ACHN (cell line): ENCODE data around the gene VPS35L.

ENCODE experiments used
- DNase-seq: peaks from one replicate; pipeline ENCODE4 v3.0.0-alpha.2; 2015
- in situ Hi-C: cut with HindIII; loops from 2 replicates; pipeline ENCODE4 v1.10.0; 2017; ENCODE audit warnings: low sequenced_read_pairs, low pct_ligation_motif_present, low pct_unique_long_range_greater_than_20kb

Gene VPS35L

DNA sequence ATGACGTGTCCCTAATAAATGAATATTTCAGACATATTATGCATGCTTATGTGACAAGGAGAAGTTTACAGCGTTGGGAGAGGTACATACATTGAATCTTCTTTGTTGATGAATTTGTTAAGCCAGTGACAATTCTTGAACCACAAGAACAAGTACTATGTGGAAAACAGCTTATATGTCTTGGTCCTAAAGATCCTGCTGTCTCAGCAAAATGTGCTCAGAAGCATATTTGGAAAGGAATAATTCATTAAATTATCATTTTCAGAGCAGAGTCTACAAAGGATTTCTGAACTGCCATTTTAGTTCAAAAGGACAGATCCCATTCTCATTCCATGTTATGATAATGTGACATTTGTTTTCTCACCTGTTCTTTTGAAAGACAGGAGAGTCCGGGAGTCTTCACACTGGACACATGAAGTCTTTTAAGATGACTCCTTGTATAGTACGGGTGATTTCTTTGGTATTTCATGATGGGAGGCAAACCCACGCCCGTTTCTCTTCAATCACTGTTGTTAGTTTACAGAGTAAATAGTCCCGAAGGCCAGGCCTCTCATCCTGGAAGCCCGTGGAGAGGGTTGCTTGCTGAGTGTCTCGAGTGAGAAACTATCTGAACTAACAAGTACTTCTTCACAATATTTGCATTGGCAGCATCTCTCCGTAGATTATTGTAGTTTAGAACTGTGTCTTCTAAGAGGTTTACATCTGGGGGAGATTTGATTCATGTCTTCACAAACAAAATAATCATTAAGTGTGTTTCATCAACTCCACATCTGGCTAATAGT, 26.7 kb downstream of the VPS35L start:
- in situ Hi-C loops = no loop called here
- DNase-seq = no peak

DNA sequence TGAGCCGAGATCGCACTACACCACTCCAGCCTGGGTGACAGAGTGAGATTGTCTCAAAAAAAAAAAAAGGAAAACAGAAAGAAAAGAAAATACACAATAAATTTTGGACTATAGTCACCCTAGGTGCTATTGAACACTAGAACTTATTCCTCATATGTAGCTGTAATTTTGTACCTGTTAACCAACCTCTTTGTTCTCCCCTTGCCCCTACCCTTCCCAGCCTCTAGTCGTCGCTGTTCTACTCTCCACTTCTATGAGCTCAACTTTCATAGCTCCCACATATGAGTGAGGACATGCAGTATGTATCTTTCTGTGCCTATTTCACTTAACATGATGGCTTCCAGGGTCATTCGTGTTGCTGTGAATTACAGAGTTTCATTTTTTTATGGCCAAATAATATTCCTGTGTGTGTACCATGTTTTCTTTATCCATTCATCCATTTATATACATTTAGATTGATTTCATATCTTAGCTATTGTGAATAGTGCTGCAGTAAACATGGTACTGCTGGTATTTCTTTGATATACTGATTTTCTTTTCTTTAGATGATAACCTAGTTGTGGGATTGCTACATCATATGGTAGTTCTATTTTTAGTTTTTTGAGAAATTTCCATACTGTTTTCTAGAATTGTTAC, 28.3 kb downstream of the VPS35L start:
- DNase-seq = peak; percentile 66
- in situ Hi-C loops = no loop called here

DNA sequence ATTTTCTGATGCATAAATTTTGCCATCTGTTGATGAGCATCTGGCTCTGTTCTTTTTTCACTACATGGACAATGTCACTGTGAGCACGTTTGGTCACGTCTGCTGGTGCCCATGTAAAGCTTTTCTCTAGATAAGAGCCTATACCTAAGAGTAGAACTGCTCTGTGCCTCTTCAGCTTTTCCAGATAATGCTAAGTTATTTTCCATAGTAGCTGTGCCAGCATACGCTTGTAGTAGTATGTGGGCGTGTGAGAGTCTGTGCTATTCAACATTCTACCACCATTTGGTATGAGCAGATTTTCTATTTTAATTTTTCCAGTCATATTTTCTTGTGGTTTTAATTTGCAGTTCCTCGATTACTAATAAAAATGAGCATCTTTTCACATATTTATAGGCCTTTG, 33.2 kb downstream of the VPS35L start:
- in situ Hi-C loops = no loop called here
- DNase-seq = no peak

DNA sequence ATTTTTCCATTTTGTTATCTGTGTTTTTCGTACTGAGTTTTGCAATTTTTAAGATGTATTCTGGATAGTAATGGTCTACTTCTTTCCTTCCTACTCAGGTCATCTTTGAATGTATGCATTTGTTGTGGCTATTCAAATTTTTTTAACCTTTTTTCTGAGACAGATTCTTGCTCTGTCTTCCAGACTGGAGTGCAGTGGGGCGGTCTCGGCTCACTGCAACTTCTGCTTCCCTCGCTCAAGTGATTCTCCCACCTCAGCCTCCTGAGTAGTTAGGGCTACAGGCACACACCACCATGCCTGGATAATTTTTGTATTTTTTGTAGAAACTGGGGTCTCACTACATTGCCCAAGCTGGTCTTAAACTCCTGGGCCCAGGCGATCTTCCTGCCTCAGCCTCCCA, 33.6 kb downstream of the VPS35L start:
- in situ Hi-C loops = no loop called here
- no peak for DNase-seq

DNA sequence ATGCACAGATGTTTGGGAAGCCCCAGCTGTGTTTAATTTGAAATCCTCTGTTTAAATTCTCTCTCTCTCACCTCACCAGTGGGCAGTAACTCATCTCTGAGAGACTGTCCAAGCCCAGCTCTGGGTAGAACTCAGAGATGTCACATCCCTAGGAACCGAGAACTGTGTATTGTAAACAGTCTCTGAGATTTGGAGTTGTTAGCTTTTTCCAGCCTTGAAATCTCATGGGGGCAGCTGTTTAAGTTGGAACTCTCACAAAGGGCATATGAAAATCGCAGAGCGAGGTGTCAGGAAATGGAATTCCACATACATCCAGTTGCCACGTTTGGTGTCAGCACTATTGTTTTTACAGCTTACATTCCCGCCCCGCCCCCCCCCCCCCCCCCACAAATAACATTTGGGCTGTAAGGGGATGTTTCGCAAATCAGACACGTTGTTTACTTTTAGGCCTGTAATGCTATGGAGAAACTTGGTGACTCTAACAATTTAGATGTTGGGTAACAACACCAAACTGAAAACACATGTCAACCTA, 34.3 kb downstream of the VPS35L start:
- in situ Hi-C loops = no loop called here
- no peak for DNase-seq

DNA sequence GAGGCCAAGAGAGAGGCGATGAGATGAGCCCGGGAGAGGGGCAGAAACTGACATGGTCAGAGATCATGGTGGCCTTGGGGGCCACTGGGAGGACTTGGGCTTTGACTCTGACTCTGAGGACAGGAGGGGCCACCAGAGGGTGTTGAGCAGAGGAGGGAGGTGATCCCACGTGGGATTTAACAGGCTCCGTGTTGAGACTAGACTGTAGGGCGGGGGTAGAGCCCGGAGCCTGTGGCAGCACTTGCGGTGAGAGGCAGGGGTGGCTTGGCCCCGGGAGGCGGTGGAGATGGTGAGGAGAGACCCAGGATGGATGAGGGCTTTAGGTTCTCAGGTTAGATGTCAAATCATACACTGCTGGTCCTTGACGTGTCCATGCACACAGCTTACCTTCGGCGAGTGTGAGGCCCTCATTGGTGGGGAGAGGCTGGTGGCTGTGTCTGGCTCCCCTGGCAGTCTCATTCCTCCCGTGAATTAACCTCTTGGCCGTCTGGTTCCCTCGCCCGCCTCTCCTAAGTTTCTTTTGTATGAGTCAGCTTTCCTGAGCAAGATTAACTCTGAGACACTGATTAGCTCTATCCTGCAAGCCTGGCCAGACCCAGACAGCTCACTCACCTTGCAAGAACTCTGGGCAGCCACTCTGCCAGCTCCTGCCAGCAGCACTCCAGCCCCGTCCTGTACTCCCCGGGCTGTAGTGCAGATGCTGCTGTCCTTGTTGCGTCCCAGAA, 39.7 kb downstream of the VPS35L start:
- no peak for DNase-seq
- in situ Hi-C loops = no loop called here

DNA sequence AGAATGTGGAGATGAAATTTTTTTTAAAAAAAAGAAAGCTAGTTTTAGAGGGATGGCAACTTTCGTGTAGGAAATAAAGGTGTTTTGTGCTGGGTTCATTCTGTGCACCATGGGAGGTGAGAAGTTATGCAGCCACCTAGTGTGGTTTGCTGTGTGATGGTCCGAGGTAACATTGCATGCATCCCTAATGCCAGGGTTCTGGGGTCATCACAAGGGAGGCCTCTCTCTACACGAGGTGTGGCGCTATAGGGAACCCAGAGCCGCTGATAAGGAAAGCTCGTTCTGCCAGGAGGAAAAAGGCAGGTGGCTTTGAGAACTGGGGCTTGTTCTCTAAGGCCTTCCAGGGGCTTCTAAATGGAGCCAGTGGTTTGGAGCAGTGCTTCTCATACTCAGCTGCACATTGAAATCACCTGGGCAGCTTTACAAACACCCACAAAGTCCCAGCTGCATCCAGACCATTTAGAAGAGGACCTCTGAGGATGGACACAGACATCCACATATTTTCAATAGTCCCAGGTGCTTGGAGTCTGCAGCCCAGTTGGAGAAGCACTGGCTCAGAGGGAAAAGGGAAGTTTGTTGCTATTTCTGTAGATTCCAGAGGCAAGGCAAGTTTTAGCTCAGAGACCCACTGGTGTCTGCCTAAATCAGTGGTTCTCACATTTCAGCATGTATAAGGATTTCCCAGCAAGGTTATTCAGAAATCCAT, 43.5 kb downstream of the VPS35L start:
- in situ Hi-C loops = no loop called here
- DNase-seq = no peak

DNA sequence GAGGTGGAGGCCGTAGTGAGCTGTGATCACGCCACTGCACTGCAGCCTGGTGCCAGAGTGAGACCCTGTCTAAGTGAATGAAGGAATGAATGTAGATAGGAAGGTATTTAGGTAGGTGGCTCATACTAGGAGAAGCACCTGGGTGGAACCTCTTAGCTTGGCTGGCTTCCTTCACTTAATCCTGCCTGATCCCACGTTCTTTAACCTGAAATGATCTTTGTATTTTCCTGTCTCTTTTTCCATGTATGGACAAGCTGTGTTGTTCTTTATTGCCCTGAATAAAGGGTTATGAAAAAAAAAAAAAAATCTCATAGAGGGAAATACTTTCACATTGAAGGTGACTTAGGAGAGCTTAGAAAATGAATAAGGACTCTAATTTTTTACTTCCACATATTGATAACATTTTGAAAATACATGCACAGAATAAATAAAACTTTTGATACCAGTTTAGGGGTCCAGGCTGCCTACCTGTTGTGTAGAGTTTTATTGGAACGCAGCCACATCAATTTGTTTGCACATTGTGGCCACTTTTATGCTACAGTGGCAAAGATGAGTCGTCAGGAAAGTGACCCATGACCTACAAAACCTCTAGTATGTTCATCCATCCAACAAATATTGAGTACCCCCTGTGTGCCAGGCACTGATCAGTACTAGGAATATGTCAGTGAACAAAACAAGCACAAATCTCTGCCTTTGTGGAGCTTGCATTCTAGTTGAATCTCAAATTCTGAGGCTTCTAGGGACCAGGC, 44.6 kb downstream of the VPS35L start:
- no peak for DNase-seq
- in situ Hi-C loops = loop anchor here (25.0 kb wide), 1 partner anchor 287 kb away; the partner anchor contains the start of gene GPRC5B

DNA sequence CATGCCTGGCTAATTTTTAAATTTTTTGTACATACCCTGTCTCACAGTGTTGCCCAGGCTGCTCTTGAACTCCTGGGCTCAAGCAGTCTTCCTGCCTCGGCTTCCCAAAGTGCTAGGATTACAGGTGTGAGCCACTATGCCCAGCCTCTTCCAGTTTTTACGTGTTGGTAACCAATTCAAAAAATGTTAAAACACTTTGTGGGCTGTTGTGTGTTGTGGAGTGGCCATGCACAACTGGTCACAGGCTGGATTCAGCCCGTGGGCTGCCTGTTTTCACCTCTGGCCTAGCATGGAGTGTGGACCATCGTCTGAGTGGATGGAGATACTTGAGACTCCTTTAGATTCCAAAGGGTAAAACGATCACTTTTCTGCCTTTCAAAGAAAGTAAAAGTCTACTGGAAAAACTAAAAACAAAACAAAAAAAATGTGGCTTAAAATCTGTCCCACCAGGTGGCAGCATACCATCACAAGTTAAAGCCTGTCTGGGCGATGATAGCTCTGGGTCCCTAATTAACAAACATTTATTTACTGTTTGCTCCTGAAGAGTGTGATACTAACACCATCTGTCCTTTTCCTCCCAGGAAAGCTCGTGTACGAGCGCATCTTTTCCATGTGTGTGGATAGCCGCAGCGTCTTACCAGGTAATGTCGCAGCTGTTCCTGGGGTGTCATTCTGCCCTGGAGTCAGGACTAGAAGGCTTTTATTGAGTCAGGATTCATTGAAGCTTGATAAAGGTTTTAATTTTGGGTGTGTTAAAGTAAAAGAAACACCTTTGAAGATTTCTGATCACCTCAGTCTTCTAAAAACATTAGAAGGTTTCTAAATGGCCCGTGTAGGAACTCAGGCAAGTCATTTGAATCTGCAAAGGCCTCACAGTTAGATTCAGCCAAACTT, 45.8 kb downstream of the VPS35L start:
- in situ Hi-C loops = loop anchor here (25.0 kb wide), 1 partner anchor 286 kb away; the partner anchor contains the start of gene GPRC5B
- peak; percentile 57 for DNase-seq

DNA sequence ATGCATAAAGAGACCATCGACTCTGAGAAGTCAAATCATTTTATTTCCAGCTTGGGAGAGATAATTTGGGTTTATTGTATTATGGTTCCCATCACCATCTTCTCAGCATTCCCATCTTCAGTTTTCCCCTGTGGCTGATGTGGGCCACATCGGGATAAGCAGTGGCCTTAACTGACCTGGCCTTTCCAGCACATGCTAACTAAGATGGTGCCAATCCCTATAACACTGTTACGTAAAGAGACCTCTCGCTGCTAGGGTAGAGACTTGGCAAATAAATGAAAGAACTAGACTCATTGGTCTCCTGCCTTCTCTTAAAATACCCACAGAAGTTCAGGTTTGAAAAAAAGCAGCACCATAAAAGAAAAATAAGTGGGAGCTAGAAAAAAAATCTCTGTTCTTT, 49.4 kb downstream of the VPS35L start:
- no peak for DNase-seq
- in situ Hi-C loops = loop anchor here (25.0 kb wide), 1 partner anchor 282 kb away; the partner anchor contains the start of gene GPRC5B

DNA sequence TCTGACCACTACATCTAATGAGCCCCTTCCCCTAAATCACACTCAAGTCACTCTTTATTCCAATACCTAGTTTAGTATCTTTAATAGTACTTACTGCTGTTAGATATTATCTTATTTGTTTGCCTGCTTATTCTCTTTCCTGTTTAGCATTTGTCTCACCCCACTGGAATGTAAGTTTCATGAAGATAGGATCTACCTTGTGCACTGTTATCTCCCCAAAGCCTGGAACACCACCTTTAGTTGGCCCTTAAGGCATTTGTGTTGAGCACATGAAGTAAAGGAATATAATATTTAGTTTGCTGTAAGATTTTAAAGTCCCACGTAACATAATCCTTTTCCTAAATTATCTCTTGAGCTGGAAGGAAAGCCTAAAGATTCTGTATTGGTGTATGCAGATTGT, 50.2 kb downstream of the VPS35L start:
- in situ Hi-C loops = loop anchor here (25.0 kb wide), 1 partner anchor 282 kb away; the partner anchor contains the start of gene GPRC5B
- DNase-seq = no peak

DNA sequence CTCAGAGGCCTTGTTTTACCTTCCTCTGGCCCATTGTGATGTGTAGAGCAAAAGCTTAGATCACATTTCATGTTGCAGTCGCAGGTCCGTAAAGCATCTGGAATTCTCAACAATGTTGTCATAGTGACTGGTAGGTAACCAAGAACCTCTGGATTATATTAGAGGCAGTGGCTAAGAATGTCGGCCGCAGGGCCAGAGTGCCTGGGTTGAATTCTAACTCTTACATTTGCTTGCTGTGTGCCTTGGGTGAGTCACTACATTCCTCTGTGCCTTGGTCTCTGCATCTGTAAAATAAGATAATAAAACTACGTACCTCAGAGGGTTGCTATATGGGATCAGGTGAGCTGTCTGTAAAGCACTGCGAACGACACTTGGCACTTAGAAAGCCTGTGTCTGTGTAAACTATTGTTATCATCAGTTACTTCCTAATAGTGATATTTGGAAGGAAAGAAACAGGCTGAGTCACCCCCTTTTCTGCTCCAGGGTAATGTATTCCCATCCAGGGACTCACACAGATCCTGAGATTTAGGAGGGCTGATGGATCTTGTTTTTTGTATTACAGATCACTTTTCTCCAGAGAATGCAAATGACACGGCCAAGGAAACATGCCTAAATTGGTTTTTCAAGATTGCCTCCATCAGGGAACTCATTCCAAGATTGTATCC, 52.2 kb downstream of the VPS35L start:
- in situ Hi-C loops = loop anchor here (25.0 kb wide), 1 partner anchor 280 kb away; the partner anchor contains the start of gene GPRC5B
- no peak for DNase-seq

DNA sequence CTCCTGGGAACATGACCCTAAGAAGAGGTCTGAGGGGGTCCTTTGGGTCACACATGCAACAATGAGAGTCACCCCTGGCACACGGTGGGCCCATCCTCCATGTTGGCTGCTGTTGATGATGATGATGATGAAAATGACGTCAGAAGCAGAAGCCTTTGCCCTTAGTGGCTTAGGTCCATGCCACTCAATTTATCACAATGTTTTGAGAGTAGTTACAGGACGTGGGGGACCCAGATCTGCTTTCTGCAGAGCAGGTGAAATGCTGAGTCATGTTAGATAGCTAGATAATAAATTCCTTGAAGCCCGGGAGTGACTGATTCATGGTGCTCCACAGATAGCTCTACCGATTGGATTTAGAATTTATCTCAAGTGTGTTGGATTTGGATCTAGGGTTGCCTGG, 53.9 kb downstream of the VPS35L start:
- DNase-seq = no peak
- in situ Hi-C loops = loop anchor here (25.0 kb wide), 1 partner anchor 278 kb away; the partner anchor contains the start of gene GPRC5B

DNA sequence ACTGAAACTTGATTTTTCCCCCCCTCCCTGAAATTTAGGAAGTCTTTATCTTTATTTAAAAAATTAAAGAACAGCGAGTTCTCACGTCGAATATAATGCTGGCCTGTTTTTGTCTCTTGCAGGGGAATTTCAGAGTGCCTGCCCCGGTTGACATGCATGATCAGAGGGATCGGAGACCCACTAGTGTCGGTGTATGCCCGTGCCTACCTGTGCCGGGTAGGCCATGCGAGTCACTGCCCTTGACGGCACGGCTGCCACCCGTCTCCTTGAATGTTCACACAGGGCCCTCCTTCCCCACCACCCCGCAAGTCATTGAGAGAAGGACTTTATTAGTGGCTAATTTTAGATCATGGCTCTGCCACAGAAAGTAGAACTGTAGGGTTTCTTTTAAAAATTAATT, 54.7 kb downstream of the VPS35L start:
- in situ Hi-C loops = loop anchor here (25.0 kb wide), 1 partner anchor 277 kb away; the partner anchor contains the start of gene GPRC5B
- DNase-seq = no peak

DNA sequence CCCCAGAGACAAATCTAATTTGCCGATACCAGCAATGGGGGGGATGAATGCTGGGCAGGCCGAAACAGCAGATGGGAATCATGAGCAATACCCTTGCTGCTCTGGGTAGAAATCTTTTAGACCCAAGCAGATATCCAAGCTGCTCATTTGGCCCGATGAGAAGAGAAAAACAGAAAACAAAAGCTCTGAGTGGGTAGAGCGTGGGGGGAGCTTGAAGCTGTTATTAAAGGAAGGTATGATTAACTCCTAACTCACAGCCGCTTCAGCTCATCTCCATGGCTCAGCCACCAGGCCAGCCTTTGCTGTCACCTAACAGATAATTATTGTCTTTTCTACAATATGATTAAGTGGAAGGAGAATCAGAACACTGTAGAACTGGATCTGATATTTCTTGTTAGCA, 58.3 kb downstream of the VPS35L start:
- no peak for DNase-seq
- in situ Hi-C loops = loop anchor here (25.0 kb wide), 1 partner anchor 273 kb away; the partner anchor contains the start of gene GPRC5B

DNA sequence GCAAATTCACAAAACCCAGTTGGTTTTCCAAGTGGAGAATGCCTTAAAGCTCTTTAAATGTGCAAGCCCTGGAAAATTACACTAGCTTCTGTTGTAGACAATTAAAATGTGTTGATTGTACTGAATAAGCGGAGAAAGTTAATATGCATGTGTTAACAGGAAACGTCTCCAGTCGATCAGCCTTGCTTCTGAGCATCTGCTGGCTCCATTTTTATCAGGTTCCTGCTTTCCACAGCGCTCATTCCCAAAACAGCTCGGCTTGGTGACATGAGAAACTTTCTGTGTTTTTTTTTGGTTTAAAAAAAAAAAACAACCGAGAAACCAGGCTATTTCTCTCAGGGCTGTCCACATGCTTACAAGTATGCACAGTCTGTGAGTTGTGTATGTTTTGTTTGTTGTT, 60.7 kb downstream of the VPS35L start:
- in situ Hi-C loops = loop anchor here (25.0 kb wide), 1 partner anchor 271 kb away; the partner anchor contains the start of gene GPRC5B

More for the DNA sequence above, 60.7 kb downstream of the VPS35L start:
- DNase-seq = no peak
